Endothelial cell (in vitro differentiated cells): ENCODE measurements around the gene CRTC1. TPM values are rescaled to one million over a fixed set of nuclear protein-coding genes. Genes with fewer than 3 reads are reported as not detected.

Experiments used
- DNase-seq: peaks from one replicate; pipeline ENCODE4 v3.0.0; 2021; ENCODE audit warnings: low spot score
- H3K27ac Mint-ChIP-seq: one replicate; pipeline ENCODE4 v1.8.0; 2021; ENCODE audit warnings: mixed read lengths, inconsistent platforms; ENCODE audit not compliant: unreplicated experiment
- H3K27me3 Mint-ChIP-seq: one replicate; pipeline ENCODE4 v1.8.0; 2021; ENCODE audit warnings: mild to moderate bottlenecking, moderate library complexity, mixed read lengths, inconsistent platforms; ENCODE audit not compliant: unreplicated experiment
- H3K36me3 Mint-ChIP-seq: one replicate; pipeline ENCODE4 v1.8.0; 2021; ENCODE audit warnings: mild to moderate bottlenecking, low read depth, mixed read lengths, inconsistent platforms; ENCODE audit not compliant: unreplicated experiment
- H3K4me1 Mint-ChIP-seq: one replicate; pipeline ENCODE4 v1.8.0; 2021; ENCODE audit warnings: mild to moderate bottlenecking, mixed read lengths, inconsistent platforms; ENCODE audit not compliant: unreplicated experiment
- H3K4me3 Mint-ChIP-seq: one replicate; pipeline ENCODE4 v1.8.0; 2021; ENCODE audit warnings: mild to moderate bottlenecking, mixed read lengths, inconsistent platforms; ENCODE audit not compliant: unreplicated experiment
- H3K9me3 Mint-ChIP-seq: one replicate; pipeline ENCODE4 v1.8.0; 2021; ENCODE audit warnings: mixed read lengths, inconsistent platforms; ENCODE audit not compliant: unreplicated experiment
- total RNA-seq: library from RNA; stranded (reverse); fragmentation: NEBNext Ultra II Directional; extraction: Animal tissue kit (Norgen Biotek cat#: 25700); gene quantifications from one replicate; pipeline ENCODE4 v1.2.1, GENCODE V29; 2021; ENCODE audit not compliant: unreplicated experiment
- TF ChIP-seq, protein P1 (sequence below): fragments of 200-600 bp; sonication (generic); IDR thresholded peaks from one replicate; pipeline ENCODE4 v1.5.0; 2021; ENCODE audit warnings: antibody characterized with exemption; ENCODE audit not compliant: unreplicated experiment

The CRTC1 gene
- total RNA-seq, 1 donor from 2014 or later = 17.5 TPM

- H3K4me1 Mint-ChIP-seq = no peaks in the 10 kb centered on the region
- DNase-seq = no peak
- H3K27me3 Mint-ChIP-seq = peaks cover 5% of the 10 kb centered on the region
- H3K36me3 Mint-ChIP-seq = peaks cover 21% of the 10 kb centered on the region
- TF ChIP-seq, protein P1, sequence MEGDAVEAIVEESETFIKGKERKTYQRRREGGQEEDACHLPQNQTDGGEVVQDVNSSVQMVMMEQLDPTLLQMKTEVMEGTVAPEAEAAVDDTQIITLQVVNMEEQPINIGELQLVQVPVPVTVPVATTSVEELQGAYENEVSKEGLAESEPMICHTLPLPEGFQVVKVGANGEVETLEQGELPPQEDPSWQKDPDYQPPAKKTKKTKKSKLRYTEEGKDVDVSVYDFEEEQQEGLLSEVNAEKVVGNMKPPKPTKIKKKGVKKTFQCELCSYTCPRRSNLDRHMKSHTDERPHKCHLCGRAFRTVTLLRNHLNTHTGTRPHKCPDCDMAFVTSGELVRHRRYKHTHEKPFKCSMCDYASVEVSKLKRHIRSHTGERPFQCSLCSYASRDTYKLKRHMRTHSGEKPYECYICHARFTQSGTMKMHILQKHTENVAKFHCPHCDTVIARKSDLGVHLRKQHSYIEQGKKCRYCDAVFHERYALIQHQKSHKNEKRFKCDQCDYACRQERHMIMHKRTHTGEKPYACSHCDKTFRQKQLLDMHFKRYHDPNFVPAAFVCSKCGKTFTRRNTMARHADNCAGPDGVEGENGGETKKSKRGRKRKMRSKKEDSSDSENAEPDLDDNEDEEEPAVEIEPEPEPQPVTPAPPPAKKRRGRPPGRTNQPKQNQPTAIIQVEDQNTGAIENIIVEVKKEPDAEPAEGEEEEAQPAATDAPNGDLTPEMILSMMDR = no peak
- no peak overlapping the region for H3K27ac Mint-ChIP-seq
- H3K4me3 Mint-ChIP-seq = no peak overlapping the region
- no peaks in the 10 kb centered on the region for H3K9me3 Mint-ChIP-seq
Measured at GRCh38 chr19:18653853-18654252, 29.6 kb upstream of the CRTC1 start.

DNA sequence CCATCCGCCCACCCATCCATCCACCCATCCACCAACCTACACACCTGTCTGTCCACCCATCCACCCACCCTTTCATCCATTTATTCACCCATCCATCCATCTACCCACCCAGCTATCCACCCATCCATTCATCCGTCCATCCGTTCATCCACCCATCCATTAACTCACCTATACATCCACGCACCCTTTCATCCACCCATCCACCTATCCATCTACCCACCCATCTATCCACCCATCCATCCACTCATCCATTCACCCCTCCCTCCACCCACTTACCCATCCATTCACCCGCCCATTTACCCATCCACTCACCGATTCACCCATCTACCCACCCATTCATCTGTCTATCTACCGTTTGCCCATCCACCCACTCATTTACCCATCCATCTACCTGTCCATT is 29.0 kb upstream of the CRTC1 start:
- Mint-ChIP-seq H3K27ac (no peak overlapping the region), H3K4me3 (no peak overlapping the region), H3K27me3 (peaks cover 5% of the 10 kb centered on the region), H3K36me3 (peaks cover 22% of the 10 kb centered on the region), H3K9me3 (no peaks in the 10 kb centered on the region), H3K4me1 (no peaks in the 10 kb centered on the region)
- no peak for DNase-seq
- TF ChIP-seq, protein P1 = no peak

GRCh38 chr19:18655173-18655844 is 28.2 kb upstream of the CRTC1 start:
- TF ChIP-seq, protein P1 = no peak
- Mint-ChIP-seq H3K36me3 (peaks cover 18% of the 10 kb centered on the region), H3K27ac (no peak overlapping the region), H3K4me3 (no peak overlapping the region), H3K4me1 (no peaks in the 10 kb centered on the region), H3K27me3 (peaks cover 1% of the 10 kb centered on the region), H3K9me3 (no peaks in the 10 kb centered on the region)
- no peak for DNase-seq

- no peak for DNase-seq
- Mint-ChIP-seq H3K27me3 (peaks cover 1% of the 10 kb centered on the region), H3K4me1 (no peaks in the 10 kb centered on the region), H3K4me3 (peak overlapping the region; percentile 6), H3K9me3 (no peaks in the 10 kb centered on the region), H3K36me3 (peaks cover 18% of the 10 kb centered on the region), H3K27ac (peak overlapping the region; percentile 22)
- TF ChIP-seq, protein P1 = no peak
Measured at GRCh38 chr19:18656337-18657086, 27.0 kb upstream of the CRTC1 start.
